GM23338 (cell line): Measurements from ENCODE around the gene RNF166.

Experiments used
- CREB1 ChIP-seq: fragments of 250-450 bp; sonication (Bioruptor Pico); IDR thresholded peaks from 2 replicates; pipeline ENCODE4 v1.5.0; 2020; ENCODE audit warnings: low read depth, mild to moderate bottlenecking, moderate library complexity
- CTCF ChIP-seq, 2 experiments: fragments of 200-600 bp in 1 of 2; sonication (generic) in 1 of 2; conservative IDR thresholded peaks; 2 replicates each; pipeline versions ENCODE4 v1.5.1 to v1.6.1; 2016 to 2017; ENCODE audit warnings: antibody characterized with exemption in 2 of 2, low read depth in 2 of 2, mild to moderate bottlenecking in 2 of 2, moderate library complexity in 1 of 2
- EZH2 ChIP-seq: fragments of 200-600 bp; sonication (generic); IDR thresholded peaks from one replicate; pipeline ENCODE4 v1.8.0; 2017; ENCODE audit warnings: antibody characterized with exemption, mild to moderate bottlenecking, low read depth; ENCODE audit not compliant: unreplicated experiment
- EZH2phosphoT487 ChIP-seq: fragments of 200-600 bp; sonication (generic); IDR thresholded peaks from one replicate; pipeline ENCODE4 v1.8.1; 2018; ENCODE audit warnings: antibody characterized with exemption; ENCODE audit not compliant: unreplicated experiment
- POLR2AphosphoS5 ChIP-seq: IDR thresholded peaks from 2 replicates; pipeline ENCODE4 v1.6.1; 2016; ENCODE audit warnings: antibody characterized with exemption, low read depth
- REST ChIP-seq: IDR thresholded peaks from one replicate; pipeline ENCODE4 v1.6.1; 2018; ENCODE audit warnings: antibody characterized with exemption; ENCODE audit not compliant: unreplicated experiment
- ZNF114 ChIP-seq: fragments of 250-450 bp; sonication (Bioruptor Pico); IDR thresholded peaks from 2 replicates; pipeline ENCODE4 v1.5.0; 2020; ENCODE audit warnings: mild to moderate bottlenecking, moderate library complexity

DNA sequence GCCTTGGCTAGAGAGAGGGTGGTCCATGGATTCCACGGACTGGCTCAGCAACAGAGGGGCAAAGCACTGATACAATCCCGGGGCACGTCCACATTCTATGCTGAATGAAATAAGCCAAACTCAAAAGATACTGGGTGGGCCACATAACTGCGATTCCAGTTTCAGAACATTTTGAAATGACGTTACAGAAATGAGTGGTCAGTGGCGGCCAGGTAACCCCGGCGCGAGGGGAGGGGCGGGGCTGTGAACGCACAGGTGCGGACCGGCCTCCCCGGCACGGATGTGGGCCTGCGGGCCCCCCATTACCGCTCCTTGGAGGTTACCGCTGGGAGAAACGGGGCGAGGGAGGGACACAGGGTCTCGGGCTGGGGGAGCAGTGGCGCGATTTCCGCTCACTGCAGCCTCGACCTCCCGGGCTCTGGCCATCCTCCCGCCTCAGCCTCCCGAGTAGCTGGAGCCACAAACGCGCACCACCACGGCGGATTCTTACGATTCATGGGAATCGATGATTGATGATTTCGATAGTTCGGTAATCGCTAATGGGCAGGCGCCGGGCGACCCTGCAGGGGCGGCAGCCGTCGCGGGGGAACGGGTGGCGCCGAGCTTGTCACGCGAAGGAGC, 43.9 kb downstream of the RNF166 start:
- TF ChIP-seq CTCF (conservative IDR thresholded peaks at IDR 0.05; ENCODE audit: low read depth in 2 of 2) (no peak), POLR2AphosphoS5 (no peak), EZH2 (no peak), EZH2phosphoT487 (no peak), CREB1 (CRISPR knock-in tag) (no peak), ZNF114 (CRISPR knock-in tag) (no peak), REST (no peak)
